Endothelial cell of umbilical vein (primary cell): Measurements from ENCODE around the gene FLRT1. TPM values are rescaled to one million over a fixed set of nuclear protein-coding genes. Genes with fewer than 3 reads are reported as not detected.

ENCODE experiments used
- BruUV-seq: library from RNA; stranded (reverse); fragments of 400-500 nt; replicated peaks from 2 replicates; lab custom pipeline; 2021; lab: Mats Ljungman, UMichigan
- CTCF ChIA-PET: fragments of 300-600, 350-600 bp; sonication (Branson Sonifier 250); formaldehyde crosslinking; loops from one replicate; lab custom pipeline; 2021; ENCODE audit warnings: antibody characterized with exemption, inconsistent platforms; lab: Charles Lee
- POLR2A ChIA-PET: fragments of 300-600, 350-600 bp; sonication (Branson Sonifier 250); formaldehyde crosslinking; loops from one replicate; lab custom pipeline; 2021; ENCODE audit warnings: antibody characterized with exemption, inconsistent platforms; lab: Charles Lee
- DNase-seq: peaks from one replicate; pipeline ENCODE4 v3.0.0-alpha.2; 2011; ENCODE audit warnings: low read depth, low spot score
- FAIRE-seq: peaks from 2 replicates; lab custom pipeline; 2011; peaks lifted over from hg19 to GRCh38; lab: Jason Lieb, UNC
- H2AFZ ChIP-seq: 2 replicates; pipeline ENCODE4 v1.6.0; 2012; ENCODE audit warnings: low read depth, low read length, control low read depth, inconsistent platforms
- H3K27ac ChIP-seq: 2 replicates; pipeline ENCODE4 v1.5.1; 2011; ENCODE audit warnings: low read depth, mild to moderate bottlenecking, control low read depth, low read length, moderate library complexity; ENCODE audit not compliant: insufficient read depth
- H3K27me3 ChIP-seq, 2 experiments: 2 replicates each; pipeline versions ENCODE4 v1.6.0 to v1.6.1; 2011; ENCODE audit warnings: low read length in 2 of 2, mixed read lengths in 1 of 2; ENCODE audit not compliant: control insufficient read depth in 2 of 2, insufficient read depth in 2 of 2
- H3K36me3 ChIP-seq, 2 experiments: 2 replicates in 1 of 2; 3 replicates in 1 of 2; pipeline ENCODE4 v1.5.1; 2011; ENCODE audit warnings: low read length in 2 of 2, mild to moderate bottlenecking in 1 of 2, moderate library complexity in 1 of 2; ENCODE audit not compliant: control insufficient read depth in 2 of 2, insufficient read depth in 2 of 2; ENCODE audit errors: extremely low read depth in 1 of 2
- H3K4me1 ChIP-seq: 3 replicates; pipeline ENCODE4 v1.5.1; 2011; ENCODE audit warnings: mild to moderate bottlenecking, low read length; ENCODE audit not compliant: control insufficient read depth, insufficient read depth; ENCODE audit errors: extremely low read depth
- H3K4me2 ChIP-seq: 2 replicates; pipeline ENCODE4 v1.6.1; 2011; ENCODE audit warnings: low read length, control low read depth, mixed read lengths; ENCODE audit not compliant: insufficient read depth
- H3K4me3 ChIP-seq, 3 experiments: fragments of 200-600 bp in 1 of 3; sonication (generic), shearing (Covaris generic) in 1 of 3; replicated peaks in 1 of 3; 2 replicates each; pipeline ENCODE4 v1.5.1; 2011 to 2016; ENCODE audit warnings: control low read depth in 3 of 3, low read length in 3 of 3, mild to moderate bottlenecking in 2 of 3, inconsistent platforms in 1 of 3, low read depth in 1 of 3, moderate library complexity in 1 of 3; ENCODE audit not compliant: insufficient read depth in 1 of 3
- H3K79me2 ChIP-seq: 2 replicates; pipeline ENCODE4 v1.6.0; 2012; ENCODE audit warnings: low read length, inconsistent platforms; ENCODE audit not compliant: control insufficient read depth, insufficient read depth
- H3K9ac ChIP-seq: replicated peaks from 2 replicates; pipeline ENCODE3; 2011; ENCODE audit warnings: low read length, control low read depth; ENCODE audit not compliant: insufficient read depth; ENCODE audit errors: extremely low read depth
- H3K9me1 ChIP-seq: replicated peaks from 3 replicates; pipeline ENCODE4 v1.6.0; 2011; ENCODE audit warnings: mild to moderate bottlenecking, low read length; ENCODE audit not compliant: control insufficient read depth, insufficient read depth; ENCODE audit errors: extremely low read depth
- H3K9me3 ChIP-seq: replicated peaks from 2 replicates; pipeline ENCODE4 v1.5.1; 2012; ENCODE audit warnings: low read length, inconsistent platforms; ENCODE audit not compliant: control insufficient read depth, insufficient read depth
- H4K20me1 ChIP-seq: replicated peaks from 2 replicates; pipeline ENCODE3; 2011; ENCODE audit warnings: mild to moderate bottlenecking, low read length; ENCODE audit not compliant: control insufficient read depth, insufficient read depth; ENCODE audit errors: extremely low read depth
- CTCF ChIP-seq, 2 donors: IDR thresholded peaks; 1 replicate in 1 of 2; 2 replicates in 1 of 2; pipeline ENCODE4 v1.5.1; 2011; ENCODE audit warnings: low read length in 2 of 2, mild to moderate bottlenecking in 2 of 2, moderate library complexity in 2 of 2, control low read depth in 1 of 2, inconsistent platforms in 1 of 2, low read depth in 1 of 2; ENCODE audit not compliant: insufficient read depth in 1 of 2; ENCODE audit errors: extremely low read depth in 1 of 2
- GATA2 ChIP-seq: IDR thresholded peaks from 2 replicates; pipeline ENCODE4 v1.7.0; 2011; ENCODE audit warnings: low read depth, mild to moderate bottlenecking, moderate library complexity, mixed read lengths, low read length; ENCODE audit not compliant: insufficient read length, insufficient read depth
- MYC ChIP-seq: IDR thresholded peaks from one replicate; pipeline ENCODE4 v1.6.1; 2011; ENCODE audit warnings: mild to moderate bottlenecking, low read depth, low read length
- POLR2A ChIP-seq: IDR thresholded peaks from 2 replicates; pipeline ENCODE4 v1.6.1; 2012; ENCODE audit warnings: low read depth, mild to moderate bottlenecking, control low read depth, low read length
- POLR2AphosphoS5 ChIP-seq: IDR thresholded peaks from 2 replicates; pipeline ENCODE4 v1.6.1; 2012; ENCODE audit warnings: low read depth, mild to moderate bottlenecking, control low read depth, low read length, moderate library complexity; ENCODE audit not compliant: insufficient read depth
- dilution Hi-C: fragments of 300-500 bp; cut with MboI; formaldehyde crosslinking; loops from one replicate; pipeline ENCODE4 v1.15.0; 2019; ENCODE audit warnings: low sequenced_read_pairs; ENCODE audit not compliant: extremely low pct_ligation_motif_present
- intact Hi-C: fragments of 100-400 bp; cut with micrococcal nuclease; formaldehyde crosslinking; loops from one replicate; pipeline ENCODE4 v1.10.0; 2022
- polyA plus RNA-seq, 4 experiments: library from polyadenylated mRNA; depleted of rRNA in 3 of 4; stranded (reverse) in 3 of 4; unstranded in 1 of 4; fragments of >200 nt; gene quantifications; 2 replicates each; pipeline versions ENCODE4 v1.2.1 to v1.2.3, GENCODE V29; 2011 to 2012; ENCODE audit warnings: missing spikeins in 1 of 4
- total RNA-seq: library from RNA; stranded (reverse); gene quantifications from 2 replicates; pipeline ENCODE4 v1.2.3, GENCODE V29; 2021
- TF ChIP-seq, protein P1 (sequence below): IDR thresholded peaks from 2 replicates; pipeline ENCODE4 v1.6.1; 2011; ENCODE audit not compliant: insufficient read depth, insufficient read length

The FLRT1 gene
- total and polyA plus RNA-seq, 2 donors (not counting 3 experiments of a cell fraction or from before 2014, with no cell fraction given): not detected

- Histone ChIP-seq H3K9ac (no peak overlapping the region), H3K36me3 (no peaks in the 10 kb centered on the region), H3K4me3 (no peak overlapping the region), H3K4me1 (peaks cover 4% of the 10 kb centered on the region), H3K79me2 (no peaks in the 10 kb centered on the region), H3K4me2 (no peak overlapping the region), H3K27me3 (no peaks in the 10 kb centered on the region), H2AFZ (no peak overlapping the region), H3K9me3 (no peaks in the 10 kb centered on the region), H4K20me1 (no peaks in the 10 kb centered on the region), H3K27ac (no peak overlapping the region), H3K9me1 (no peaks in the 10 kb centered on the region)
- FAIRE-seq (no peak), DNase-seq (no peak)
- ChIA-PET POLR2A (no interaction called here), CTCF (no interaction called here)
- no TSS peak for BruUV-seq
- dilution Hi-C loops (no loop called here), intact Hi-C loops (no loop called here)
- no peak for TF ChIP-seq POLR2A
- no peak for TF ChIP-seq POLR2AphosphoS5
- no peak for TF ChIP-seq GATA2
- TF ChIP-seq, protein P1, sequence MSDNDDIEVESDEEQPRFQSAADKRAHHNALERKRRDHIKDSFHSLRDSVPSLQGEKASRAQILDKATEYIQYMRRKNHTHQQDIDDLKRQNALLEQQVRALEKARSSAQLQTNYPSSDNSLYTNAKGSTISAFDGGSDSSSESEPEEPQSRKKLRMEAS: no peak
- no peak for TF ChIP-seq CTCF (IDR thresholded peaks at IDR 0.05; ENCODE audit: extremely low read depth in 1 of 2, insufficient read depth in 1 of 2, low read depth in 1 of 2, low read length in 2 of 2)
- TF ChIP-seq MYC: no peak
Measured at GRCh38 chr11:64063777-64064176, 28.0 kb downstream of the FLRT1 start.
